ENCODE results near the gene SPRN.

DNA sequence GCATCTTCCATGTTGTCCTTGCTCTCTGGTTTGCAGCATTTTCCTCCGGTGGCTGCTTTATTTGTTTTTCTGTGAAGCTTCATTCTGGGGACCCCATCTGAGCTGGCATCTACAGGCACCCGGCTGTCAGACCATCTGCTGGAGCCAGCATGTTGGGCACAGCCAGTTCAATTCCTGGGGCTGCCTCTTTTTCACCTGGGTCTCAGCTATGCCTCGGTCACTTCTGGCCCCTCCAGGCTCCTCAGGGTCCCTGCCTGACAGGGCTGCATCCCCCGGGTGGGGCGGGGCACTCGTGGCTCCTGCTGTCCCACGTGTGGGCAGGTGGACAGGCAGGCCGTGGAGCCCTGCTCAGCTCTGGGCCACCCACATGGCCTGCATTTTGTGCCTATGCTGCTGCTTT, 37.4 kb upstream of the SPRN start:
- TF ChIP-seq, protein P1, sequence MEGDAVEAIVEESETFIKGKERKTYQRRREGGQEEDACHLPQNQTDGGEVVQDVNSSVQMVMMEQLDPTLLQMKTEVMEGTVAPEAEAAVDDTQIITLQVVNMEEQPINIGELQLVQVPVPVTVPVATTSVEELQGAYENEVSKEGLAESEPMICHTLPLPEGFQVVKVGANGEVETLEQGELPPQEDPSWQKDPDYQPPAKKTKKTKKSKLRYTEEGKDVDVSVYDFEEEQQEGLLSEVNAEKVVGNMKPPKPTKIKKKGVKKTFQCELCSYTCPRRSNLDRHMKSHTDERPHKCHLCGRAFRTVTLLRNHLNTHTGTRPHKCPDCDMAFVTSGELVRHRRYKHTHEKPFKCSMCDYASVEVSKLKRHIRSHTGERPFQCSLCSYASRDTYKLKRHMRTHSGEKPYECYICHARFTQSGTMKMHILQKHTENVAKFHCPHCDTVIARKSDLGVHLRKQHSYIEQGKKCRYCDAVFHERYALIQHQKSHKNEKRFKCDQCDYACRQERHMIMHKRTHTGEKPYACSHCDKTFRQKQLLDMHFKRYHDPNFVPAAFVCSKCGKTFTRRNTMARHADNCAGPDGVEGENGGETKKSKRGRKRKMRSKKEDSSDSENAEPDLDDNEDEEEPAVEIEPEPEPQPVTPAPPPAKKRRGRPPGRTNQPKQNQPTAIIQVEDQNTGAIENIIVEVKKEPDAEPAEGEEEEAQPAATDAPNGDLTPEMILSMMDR (IDR thresholded peaks at IDR 0.05; ENCODE audit: insufficient read depth, low read depth, low read length): no peak
- TF ChIP-seq EZH2 (IDR thresholded peaks at IDR 0.05; ENCODE audit: insufficient read depth, low read length): no peak

All from astrocyte (in vitro differentiated cells and primary cell).